ENCODE results near the gene JMJD6. TPM values are rescaled to one million over a fixed set of nuclear protein-coding genes. Genes with fewer than 3 reads are reported as not detected.
"Not testable (repeated sequence)": the region's sequence is repeated elsewhere in the genome, so short reads cannot be mapped to it uniquely, and the experiment has no call there.

JMJD6 gene
- polyA plus RNA-seq, 4 donors: 18.7 to 29.1 (median 21.8) TPM

GRCh38 chr17:76720211-76720610 lies 6.2 kb downstream of the JMJD6 start:
- no peak for DNase-seq (ENCODE audit: low read depth in 4 of 4, low spot score in 3 of 4)

GRCh38 chr17:76718516-76718915 lies 7.9 kb downstream of the JMJD6 start:
- no peak for DNase-seq (ENCODE audit: low read depth in 4 of 4, low spot score in 3 of 4)

- DNase-seq (ENCODE audit: low read depth in 4 of 4, low spot score in 3 of 4): no peak
These were observed 9.6 kb downstream of the JMJD6 start for GRCh38 chr17:76716839-76717215.

- DNase-seq (ENCODE audit: low read depth in 4 of 4, low spot score in 3 of 4): no peak
These were observed 10.1 kb downstream of the JMJD6 start for GRCh38 chr17:76716146-76716838.

GRCh38 chr17:76715496-76715830 lies 10.9 kb downstream of the JMJD6 start:
- DNase-seq (ENCODE audit: low read depth in 4 of 4, low spot score in 3 of 4): no peak

- no peak for DNase-seq (ENCODE audit: low read depth in 4 of 4, low spot score in 3 of 4)
These were observed 11.4 kb downstream of the JMJD6 start for GRCh38 chr17:76714822-76715495.

GRCh38 chr17:76714336-76714735 lies 12.1 kb downstream of the JMJD6 start:
- no peak for DNase-seq (ENCODE audit: low read depth in 4 of 4, low spot score in 3 of 4)

GRCh38 chr17:76713765-76714164 lies 12.6 kb downstream of the JMJD6 start:
- no peak for DNase-seq (ENCODE audit: low read depth in 4 of 4, low spot score in 3 of 4)

GRCh38 chr17:76712321-76712720 lies 14.1 kb downstream of the JMJD6 start:
- DNase-seq (ENCODE audit: low read depth in 4 of 4, low spot score in 3 of 4): not testable (repeated sequence)

GRCh38 chr17:76710863-76711611 lies 15.4 kb downstream of the JMJD6 start, which contains the start of gene MXRA7:
Gene MXRA7 (minus strand): TSS chr17:76710965. CDS start chr17:76710946, 19 bp downstream.
- DNase-seq (ENCODE audit: low read depth in 4 of 4, low spot score in 3 of 4): no peak

GRCh38 chr17:76709951-76710862 lies 16.2 kb downstream of the JMJD6 start:
- not testable (repeated sequence) for DNase-seq (ENCODE audit: low read depth in 4 of 4, low spot score in 3 of 4)

GRCh38 chr17:76709077-76709950 lies 17.1 kb downstream of the JMJD6 start:
- DNase-seq (ENCODE audit: low read depth in 4 of 4, low spot score in 3 of 4): no peak

GRCh38 chr17:76707985-76708807 lies 18.2 kb downstream of the JMJD6 start:
- DNase-seq (ENCODE audit: low read depth in 4 of 4, low spot score in 3 of 4): no peak

GRCh38 chr17:76706817-76707216 lies 19.6 kb downstream of the JMJD6 start:
- no peak for DNase-seq (ENCODE audit: low read depth in 4 of 4, low spot score in 3 of 4)

GRCh38 chr17:76704805-76705204 lies 21.6 kb downstream of the JMJD6 start:
- no peak for DNase-seq (ENCODE audit: low read depth in 4 of 4, low spot score in 3 of 4)

GRCh38 chr17:76702941-76703637 lies 23.3 kb downstream of the JMJD6 start:
- no peak for DNase-seq (ENCODE audit: low read depth in 4 of 4, low spot score in 3 of 4)

GRCh38 chr17:76702076-76702475 lies 24.3 kb downstream of the JMJD6 start:
- no peak for DNase-seq (ENCODE audit: low read depth in 4 of 4, low spot score in 3 of 4)

GRCh38 chr17:76701471-76701967 lies 24.9 kb downstream of the JMJD6 start:
- no peak for DNase-seq (ENCODE audit: low read depth in 4 of 4, low spot score in 3 of 4)
